ENCODE measurements around the gene ELL2. TPM values are rescaled to one million over a fixed set of nuclear protein-coding genes. Genes with fewer than 3 reads are reported as not detected.

ELL2 gene
- total and polyA plus RNA-seq, 2 donors from 2014 or later = 10.1 to 37.2 TPM

GRCh38 chr5:95883185-95884016 is 78.2 kb downstream of the ELL2 start:
- Histone ChIP-seq H3K27ac (ENCODE audit: low read depth in 2 of 2, low read length in 2 of 2) (no peak overlapping the region), H3K4me1 (ENCODE audit: control insufficient read depth in 2 of 3, insufficient read depth in 2 of 3, low read depth in 1 of 3, low read length in 3 of 3) (no peaks in the 10 kb centered on the region), H3K9me3 (ENCODE audit: control insufficient read depth in 2 of 3, insufficient read depth in 1 of 3, low read length in 3 of 3) (no peaks in the 10 kb centered on the region), H3K9ac (ENCODE audit: low read length in 3 of 3) (no peak overlapping the region), H3K27me3 (ENCODE audit: control insufficient read depth, insufficient read depth, low read length) (no peaks in the 10 kb centered on the region), H3K4me3 (ENCODE audit: low read length in 3 of 3) (no peak overlapping the region), H3K36me3 (ENCODE audit: control insufficient read depth in 2 of 3, insufficient read depth in 3 of 3, low read length in 3 of 3) (peaks cover 0 to 4% (median 0%) of the 10 kb centered on the region in 3 donors)
- FAIRE-seq (no peak), DNase-seq (no peak)
- no peak for TF ChIP-seq CTCF (IDR thresholded peaks at IDR 0.05; ENCODE audit: borderline replicate concordance, extremely low read depth, insufficient read depth)
- intact Hi-C loops (cut with DNase I) = no loop called here

- DNase-seq (no peak), FAIRE-seq (no peak)
- H3K9ac ChIP-seq (ENCODE audit: low read length in 3 of 3) = no peak overlapping the region
- no peaks in the 10 kb centered on the region for H3K9me3 ChIP-seq (ENCODE audit: control insufficient read depth in 2 of 3, insufficient read depth in 1 of 3, low read length in 3 of 3)
- no peak overlapping the region for H3K27ac ChIP-seq (ENCODE audit: low read depth in 2 of 2, low read length in 2 of 2)
- no peaks in the 10 kb centered on the region for H3K36me3 ChIP-seq (ENCODE audit: control insufficient read depth in 2 of 3, insufficient read depth in 3 of 3, low read length in 3 of 3)
- H3K4me1 ChIP-seq (ENCODE audit: control insufficient read depth in 2 of 3, insufficient read depth in 2 of 3, low read depth in 1 of 3, low read length in 3 of 3) = no peaks in the 10 kb centered on the region
- intact Hi-C loops (cut with DNase I) = no loop called here
- H3K4me3 ChIP-seq (ENCODE audit: low read length in 3 of 3) = no peak overlapping the region
- no peak for TF ChIP-seq CTCF (IDR thresholded peaks at IDR 0.05; ENCODE audit: borderline replicate concordance, extremely low read depth, insufficient read depth)
- no peaks in the 10 kb centered on the region for H3K27me3 ChIP-seq (ENCODE audit: control insufficient read depth, insufficient read depth, low read length)
Observed at GRCh38 chr5:95881833-95882232, 79.8 kb downstream of the ELL2 start.

- no peak for TF ChIP-seq CTCF (IDR thresholded peaks at IDR 0.05; ENCODE audit: borderline replicate concordance, extremely low read depth, insufficient read depth)
- H3K27me3 ChIP-seq (ENCODE audit: control insufficient read depth, insufficient read depth, low read length) = no peaks in the 10 kb centered on the region
- intact Hi-C loops (cut with DNase I) = no loop called here
- H3K4me1 ChIP-seq (ENCODE audit: control insufficient read depth in 2 of 3, insufficient read depth in 2 of 3, low read depth in 1 of 3, low read length in 3 of 3) = no peaks in the 10 kb centered on the region
- DNase-seq (no peak), FAIRE-seq (no peak)
- H3K9ac ChIP-seq (ENCODE audit: low read length in 3 of 3) = no peak overlapping the region
- no peak overlapping the region for H3K4me3 ChIP-seq (ENCODE audit: low read length in 3 of 3)
- H3K36me3 ChIP-seq (ENCODE audit: control insufficient read depth in 2 of 3, insufficient read depth in 3 of 3, low read length in 3 of 3) = no peaks in the 10 kb centered on the region
- H3K9me3 ChIP-seq (ENCODE audit: control insufficient read depth in 2 of 3, insufficient read depth in 1 of 3, low read length in 3 of 3) = no peaks in the 10 kb centered on the region
- no peak overlapping the region for H3K27ac ChIP-seq (ENCODE audit: low read depth in 2 of 2, low read length in 2 of 2)
Observed at GRCh38 chr5:95880081-95880926, 81.3 kb downstream of the ELL2 start.
